Stimulated activated CD8-positive, alpha-beta memory T cell treated with anti-CD3 and anti-CD28 coated beads, Interleukin-15, amount 100 ng/mL, for 4 hours (primary cell): Measurements from ENCODE around the gene HSPA8.

Experiments used
- DNase-seq, 2 donors: peaks; one replicate each; pipeline ENCODE4 v3.0.0-alpha.2; 2020; ENCODE audit warnings: low read depth in 2 of 2

The HSPA8 gene

GRCh38 chr11:123047266-123047946 is 14.5 kb downstream of the HSPA8 start:
- no peak for DNase-seq

GRCh38 chr11:123046473-123047259 is 15.3 kb downstream of the HSPA8 start:
- DNase-seq: no peak

GRCh38 chr11:123045101-123045500 is 16.8 kb downstream of the HSPA8 start:
- DNase-seq: no peak

GRCh38 chr11:123041185-123041584 is 20.8 kb downstream of the HSPA8 start:
- DNase-seq: no peak

- DNase-seq: no peak
Measured at GRCh38 chr11:123040111-123040432, 21.9 kb downstream of the HSPA8 start.

- DNase-seq: no peak
Measured at GRCh38 chr11:123035831-123036230, 26.1 kb downstream of the HSPA8 start.

- no peak for DNase-seq
Measured at GRCh38 chr11:123034597-123034996, 27.3 kb downstream of the HSPA8 start.

GRCh38 chr11:123033895-123034294 is 28.0 kb downstream of the HSPA8 start:
- DNase-seq: no peak

GRCh38 chr11:123030517-123030916 is 31.4 kb downstream of the HSPA8 start:
- DNase-seq: no peak

GRCh38 chr11:123020968-123021367 is 41.0 kb downstream of the HSPA8 start:
- no peak for DNase-seq

GRCh38 chr11:123018702-123019101 is 43.2 kb downstream of the HSPA8 start:
- no peak for DNase-seq

GRCh38 chr11:123011510-123011909 is 50.4 kb downstream of the HSPA8 start:
- no peak for DNase-seq
